GM04504 (cell line): ENCODE results near the gene CHP1.
"Not testable (repeated sequence)": the region's sequence is repeated elsewhere in the genome, so short reads cannot be mapped to it uniquely, and the experiment has no call there.

ENCODE experiments used
- DNase-seq: peaks from one replicate; pipeline ENCODE4 v3.0.0-alpha.2; 2012; ENCODE audit warnings: low read depth

Gene CHP1

DNA sequence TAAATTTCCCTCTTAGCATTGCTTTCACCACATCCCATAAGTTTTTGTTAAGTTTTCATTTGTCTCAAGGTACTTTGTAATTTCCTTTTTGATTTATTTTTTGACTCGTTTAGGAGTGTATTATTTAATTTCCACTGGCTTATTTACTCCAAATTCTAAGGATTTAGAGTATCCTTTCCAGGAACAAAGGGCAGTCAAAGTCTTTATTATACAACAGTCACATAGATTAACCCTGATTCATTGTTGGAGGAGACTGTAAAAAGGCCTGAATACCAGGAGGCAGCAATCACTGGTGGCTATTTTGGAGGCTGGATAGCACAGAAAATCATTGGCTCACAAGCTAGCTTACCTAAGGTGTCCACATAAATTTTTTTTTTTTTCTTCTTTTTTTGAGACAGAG, 61.5 kb downstream of the CHP1 start:
- DNase-seq = no peak

DNA sequence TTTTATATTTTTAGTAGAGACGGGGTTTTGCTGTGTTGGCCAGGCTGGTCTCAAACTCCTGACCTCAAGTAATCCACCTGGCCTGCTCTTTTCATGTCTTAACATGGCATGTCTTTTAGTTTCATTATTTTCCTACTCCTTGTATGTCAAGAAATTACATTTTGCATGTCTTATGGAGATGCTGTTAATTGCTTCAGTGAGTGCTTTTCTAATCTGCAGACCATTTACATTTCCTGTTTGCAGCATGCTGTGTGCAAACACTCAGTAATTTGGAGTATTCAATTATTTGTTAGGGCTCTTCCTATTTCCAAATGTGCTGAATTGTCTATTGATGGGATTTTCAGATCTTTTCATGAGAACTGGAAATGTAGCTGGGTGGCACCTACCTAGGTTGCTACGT, 70.1 kb downstream of the CHP1 start:
- DNase-seq = not testable (repeated sequence)

DNA sequence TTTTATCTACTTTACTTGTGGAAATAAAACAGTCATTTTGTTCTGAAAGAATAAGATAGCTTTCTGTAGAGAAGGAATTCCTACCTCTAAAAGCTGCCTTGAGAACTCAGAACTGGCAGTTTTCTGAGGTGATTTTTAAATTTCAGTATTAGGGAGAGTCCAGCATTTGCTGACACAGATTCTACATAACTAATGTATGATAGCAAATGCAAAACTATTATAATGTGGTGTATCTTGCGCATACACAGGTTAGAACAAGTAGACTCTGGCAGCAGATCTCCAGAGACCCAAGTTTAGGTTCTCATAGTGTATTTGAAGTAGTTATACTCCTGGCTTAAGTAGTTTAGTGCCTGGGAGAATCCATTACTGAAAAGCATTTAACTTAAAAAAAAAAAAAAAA, 70.5 kb downstream of the CHP1 start:
- DNase-seq = no peak

DNA sequence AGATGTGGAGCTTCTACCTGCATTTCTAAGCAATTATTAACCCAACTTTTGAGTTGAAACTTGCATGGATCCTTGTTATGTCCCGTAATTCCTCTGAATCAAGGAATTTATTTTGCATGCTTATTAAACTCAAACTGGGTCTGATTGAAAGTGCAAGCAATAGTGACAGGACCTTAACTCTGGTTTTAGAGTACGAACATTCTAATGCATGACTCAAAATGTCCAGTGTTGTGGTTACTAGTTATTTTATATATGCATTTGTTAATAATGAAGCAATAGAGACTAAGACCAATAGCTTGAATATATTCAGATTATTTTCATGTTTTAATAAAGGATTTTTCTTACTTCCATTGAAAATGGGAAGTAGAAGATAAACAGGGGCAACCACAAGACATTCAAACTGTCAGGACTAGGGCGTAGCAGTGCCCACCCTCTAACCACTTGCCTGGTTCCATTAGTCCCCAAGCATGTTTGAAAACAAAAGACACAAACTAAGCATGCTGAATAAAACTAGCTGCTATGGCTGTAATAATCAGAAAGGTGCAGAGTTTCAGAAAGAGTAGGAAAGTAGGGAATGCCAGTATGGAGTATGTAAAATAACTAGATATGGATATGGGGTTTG, 73.2 kb downstream of the CHP1 start:
- DNase-seq = no peak

DNA sequence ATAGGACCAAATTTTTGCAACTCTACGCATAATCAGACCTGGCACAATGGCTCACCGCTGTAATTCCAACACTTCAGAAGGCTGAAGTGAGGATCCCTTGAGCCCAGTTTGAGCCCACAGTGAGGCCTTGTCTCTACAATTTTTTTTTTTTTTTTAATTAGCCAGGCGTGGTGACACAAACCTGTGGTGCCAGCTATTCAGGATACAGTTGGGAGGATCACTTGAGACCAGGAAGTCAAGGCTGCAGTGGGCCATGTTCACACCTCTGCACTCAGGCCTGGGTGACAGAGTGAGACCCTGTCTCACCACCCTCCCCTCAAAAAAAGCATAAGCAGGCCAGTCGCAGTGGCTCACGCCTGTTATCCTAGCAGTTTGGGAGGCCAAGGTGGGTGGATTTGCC, 76.6 kb downstream of the CHP1 start:
- DNase-seq = no peak

DNA sequence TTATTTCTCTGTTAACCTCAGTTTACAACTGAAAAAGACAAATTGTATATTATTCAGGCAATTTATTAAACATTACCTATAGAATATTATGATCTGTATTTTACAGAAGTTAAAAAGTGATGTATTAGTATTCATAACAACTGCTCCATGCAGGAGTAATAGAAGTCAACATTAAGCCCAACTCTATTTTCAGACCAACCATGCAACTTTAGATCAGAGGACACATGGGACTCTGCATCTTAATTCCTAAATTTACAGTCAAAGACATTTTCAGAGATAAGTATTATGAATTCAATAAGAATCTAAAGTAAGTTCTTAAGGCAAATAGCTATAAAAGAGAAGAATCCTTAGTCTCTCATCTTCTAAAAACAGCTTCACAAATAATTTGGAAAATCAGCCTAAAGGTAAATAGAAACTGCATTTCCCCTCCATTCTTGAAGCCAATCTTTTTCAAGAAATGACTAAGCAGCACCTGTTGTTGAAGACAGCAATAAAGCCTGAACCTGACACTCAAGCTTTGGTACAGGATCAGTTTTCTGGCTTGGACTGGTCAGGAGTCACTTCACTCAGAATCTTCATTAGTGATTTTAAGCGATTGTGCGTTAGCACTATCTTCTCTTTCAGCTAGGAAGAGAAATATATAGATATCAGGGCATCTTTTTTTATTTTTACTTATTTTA, 78.3 kb downstream of the CHP1 start:
- DNase-seq = no peak

DNA sequence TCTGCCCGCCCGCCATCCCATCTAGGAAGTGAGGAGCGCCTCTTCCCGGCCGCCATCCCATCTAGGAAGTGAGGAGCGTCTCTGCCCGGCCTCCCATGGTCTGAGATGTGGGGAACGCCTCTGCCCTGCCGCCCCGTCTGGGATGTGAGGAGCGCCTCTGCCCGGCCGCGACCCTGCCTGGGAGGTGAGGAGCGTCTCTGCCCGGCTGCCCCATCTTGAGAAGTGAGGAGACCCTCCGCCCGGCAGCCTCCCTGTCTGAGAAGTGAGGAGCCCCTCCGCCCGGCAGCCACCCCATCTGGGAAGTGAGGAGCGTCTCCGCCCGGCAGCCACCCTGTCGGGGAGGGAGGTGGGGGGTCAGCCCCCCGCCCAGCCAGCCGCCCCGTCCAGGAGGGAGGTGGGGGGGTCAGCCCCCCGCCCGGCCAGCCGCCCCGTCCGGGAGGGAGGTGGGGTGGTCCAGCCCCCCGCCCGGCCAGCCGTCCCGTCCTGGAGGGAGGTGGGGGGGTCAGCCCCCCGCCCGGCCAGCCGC, 89.8 kb downstream of the CHP1 start:
- not testable (repeated sequence) for DNase-seq

DNA sequence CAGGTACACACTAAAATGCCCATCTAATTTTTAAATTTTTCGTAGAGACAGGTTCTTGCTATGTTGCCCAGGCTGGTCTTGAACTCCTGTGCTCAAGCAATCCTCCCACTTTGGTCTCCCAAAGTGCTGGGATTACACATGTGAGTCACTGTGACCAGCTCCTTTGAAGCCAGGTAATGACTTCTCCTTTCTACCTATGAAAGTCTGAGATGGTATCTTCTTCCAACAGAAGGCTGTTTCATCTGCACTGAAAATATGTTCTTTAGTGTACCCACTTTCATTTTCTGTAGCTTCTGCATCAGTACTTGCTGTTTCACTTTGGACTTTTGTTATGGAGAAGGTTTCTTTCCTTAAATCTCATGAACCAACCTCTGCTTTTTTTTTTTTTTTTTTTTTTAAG, 92.5 kb downstream of the CHP1 start:
- DNase-seq = no peak

DNA sequence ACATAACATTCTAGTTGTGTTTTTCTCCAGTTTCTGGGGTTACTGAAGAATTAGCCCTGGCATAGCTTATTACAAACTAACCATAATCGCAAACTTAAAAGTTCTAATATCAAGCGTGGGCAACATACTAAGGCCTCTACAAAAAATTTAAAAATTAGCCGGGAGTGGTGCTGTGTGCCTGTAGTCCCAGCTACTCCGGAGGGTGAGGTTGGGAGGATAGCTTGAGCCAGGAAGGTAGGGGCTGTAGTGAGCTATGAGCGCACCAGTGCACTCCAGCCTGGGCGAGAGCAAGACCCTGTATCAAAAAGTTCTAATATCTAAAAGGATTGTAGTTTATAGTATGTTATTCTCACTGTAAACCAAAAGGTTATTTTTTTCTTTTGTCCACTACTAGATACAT, 100.2 kb downstream of the CHP1 start:
- no peak for DNase-seq
